GM12873 (cell line): Measurements from ENCODE around the gene TLN1.

Source experiments
- CTCF ChIP-seq: IDR thresholded peaks from 2 replicates; pipeline ENCODE4 v1.5.1; 2012; ENCODE audit warnings: low read depth, mild to moderate bottlenecking, moderate library complexity, low read length, control low read depth; ENCODE audit not compliant: insufficient read depth; ENCODE audit errors: missing control alignments

The TLN1 gene

DNA sequence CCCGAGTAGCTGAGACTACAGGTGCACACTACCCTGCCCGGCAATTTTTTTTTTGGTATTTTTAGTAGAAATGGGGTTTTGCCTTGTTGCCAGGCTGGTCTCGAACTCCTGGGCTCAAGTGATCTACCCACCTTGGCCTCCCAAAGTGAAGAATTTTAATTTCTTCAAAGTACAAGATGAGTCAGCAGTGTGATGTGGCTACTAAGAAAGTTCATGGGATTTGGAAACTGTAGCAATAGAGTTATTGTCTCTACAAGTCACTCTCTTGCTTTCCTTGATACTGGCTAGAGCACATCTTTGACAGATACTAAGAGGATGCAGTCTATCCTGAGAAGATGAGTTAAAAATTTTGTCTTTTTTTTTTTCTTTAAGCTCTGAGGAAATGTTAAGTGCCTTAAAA is 2.1 kb upstream of the TLN1 start:
- no peak for TF ChIP-seq CTCF

DNA sequence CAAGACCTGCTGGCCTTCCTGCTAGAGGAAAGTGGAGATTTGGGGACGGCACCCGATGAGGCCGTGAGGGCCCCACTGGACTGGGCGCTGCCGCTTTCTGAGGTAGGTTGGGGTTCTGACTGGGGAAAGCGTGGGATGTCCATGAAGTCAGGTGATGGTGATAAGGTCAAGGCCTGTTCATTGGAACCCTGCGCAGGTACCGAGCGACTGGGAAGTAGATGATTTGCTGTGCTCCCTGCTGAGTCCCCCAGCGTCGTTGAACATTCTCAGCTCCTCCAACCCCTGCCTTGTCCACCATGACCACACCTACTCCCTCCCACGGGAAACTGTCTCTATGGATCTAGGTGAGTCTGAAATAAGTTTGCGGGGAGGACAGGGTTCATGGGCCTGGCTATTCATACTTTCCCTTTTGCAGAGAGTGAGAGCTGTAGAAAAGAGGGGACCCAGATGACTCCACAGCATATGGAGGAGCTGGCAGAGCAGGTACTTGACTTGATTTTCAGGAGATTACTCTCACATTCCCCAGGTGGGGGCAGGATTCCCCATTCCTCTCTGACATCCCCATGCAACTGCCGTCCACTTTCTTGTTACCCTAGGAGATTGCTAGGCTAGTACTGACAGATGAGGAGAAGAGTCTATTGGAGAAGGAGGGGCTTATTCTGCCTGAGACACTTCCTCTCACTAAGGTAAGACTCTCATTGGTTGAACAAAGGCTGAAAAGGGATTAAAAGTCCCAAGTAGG is 976 bp upstream of the TLN1 start:
- peak; percentile 12 for TF ChIP-seq CTCF

DNA sequence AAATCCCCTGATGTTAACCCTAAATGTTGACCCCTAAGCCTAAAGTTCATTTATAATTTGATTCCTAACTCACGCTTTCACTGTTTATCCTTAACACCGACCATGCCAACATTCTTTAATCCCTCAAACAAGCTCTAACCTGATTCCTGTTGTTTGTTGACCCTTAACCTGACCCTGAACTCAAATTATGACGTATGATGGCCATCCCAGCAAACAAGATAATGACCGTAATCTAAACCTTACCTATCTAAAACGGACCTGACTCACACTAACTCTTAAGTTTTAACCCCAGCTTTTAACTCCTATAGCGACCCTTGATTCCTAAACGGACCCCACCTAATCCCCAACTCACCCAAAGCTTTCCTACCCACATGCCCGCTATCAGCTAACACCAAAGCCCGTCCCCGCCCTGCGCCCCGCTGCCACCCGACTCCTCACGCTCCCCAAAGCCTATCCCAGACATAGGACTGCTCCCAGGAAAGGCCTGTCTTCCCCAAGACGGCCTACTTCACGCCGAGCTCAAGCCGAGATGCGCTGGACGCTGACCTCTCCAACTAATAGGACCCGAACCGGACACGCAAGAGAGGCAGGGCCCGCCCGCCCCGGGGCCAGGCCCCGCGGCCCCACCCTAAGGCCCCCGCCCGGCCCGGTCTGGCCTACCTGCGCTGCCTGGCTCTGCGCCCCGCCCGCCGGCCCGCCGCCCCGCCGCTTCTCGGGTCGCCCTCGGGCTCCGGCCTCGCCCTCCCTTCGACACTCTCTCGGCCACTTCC is 395 bp downstream of the TLN1 start:
- TF ChIP-seq CTCF: no peak

- TF ChIP-seq CTCF: no peak
These were observed 1.5 kb downstream of the TLN1 start for GRCh38 chr9:35730486-35730854.

GRCh38 chr9:35729700-35730485 is 2.1 kb downstream of the TLN1 start:
- peak; percentile 77 for TF ChIP-seq CTCF

DNA sequence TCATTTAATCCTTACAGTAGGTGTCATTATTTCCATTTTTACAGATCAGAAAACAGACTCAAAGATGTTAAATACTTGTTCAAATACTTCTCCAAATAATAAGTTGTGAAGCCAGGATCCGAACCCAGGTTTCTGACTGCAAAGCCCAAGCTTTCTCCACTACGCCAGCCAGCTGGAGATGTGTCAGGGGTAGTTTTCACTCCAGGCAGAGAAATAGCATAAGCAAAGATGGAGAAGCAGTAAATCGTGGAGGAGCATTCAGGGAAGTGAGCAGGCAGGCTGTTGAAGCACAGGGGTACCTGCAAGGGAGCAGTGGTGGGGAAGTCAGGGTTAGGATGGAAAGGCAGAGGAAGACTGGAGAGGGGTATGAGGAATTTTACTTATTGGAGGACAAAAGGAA is 2.9 kb downstream of the TLN1 start:
- TF ChIP-seq CTCF: no peak
